ENCODE data around the gene THSD4. TPM values are rescaled to one million over a fixed set of nuclear protein-coding genes. Genes with fewer than 3 reads are reported as not detected.

THSD4 gene
- total RNA-seq, 2 experiments from 2014 or later, result not detected

DNA sequence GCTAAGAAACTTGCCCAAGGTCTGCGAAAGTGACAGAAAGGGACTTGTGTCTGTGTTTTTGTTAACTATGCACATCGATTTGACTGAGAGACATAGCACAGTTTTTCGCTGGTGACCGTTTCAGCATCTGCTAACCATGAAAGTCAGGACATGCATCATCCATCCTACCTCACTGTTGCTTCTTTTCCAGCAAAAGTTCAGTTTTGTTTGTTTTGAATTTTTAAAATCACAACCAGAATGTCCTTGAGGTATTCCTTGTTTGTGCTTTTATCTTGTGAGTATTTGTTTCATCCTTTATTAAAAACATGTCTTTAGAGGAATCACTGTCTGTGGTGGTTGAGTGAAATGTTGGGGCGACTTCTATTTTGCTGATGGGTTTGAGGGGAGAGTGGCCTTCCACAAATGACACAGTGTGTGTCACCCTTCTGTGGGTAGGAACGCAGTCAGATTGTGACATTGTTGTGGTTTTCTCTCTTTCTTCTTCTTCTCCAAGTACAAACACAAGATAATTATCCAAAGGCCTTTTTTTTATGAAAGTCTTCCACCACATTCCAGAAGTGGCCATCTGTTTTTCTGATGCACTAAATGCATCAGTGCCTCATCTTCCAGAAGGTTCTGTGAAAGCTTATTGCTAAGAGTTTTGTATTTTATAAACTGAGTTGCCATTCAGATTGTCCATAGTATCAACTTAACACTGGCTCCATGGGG is 480.7 kb downstream of the THSD4 start:
- Histone ChIP-seq H3K4me1 (ENCODE audit: insufficient read depth, low read length, poor library complexity, severe bottlenecking) (no peaks in the 10 kb centered on the region), H3K4me2 (ENCODE audit: low read length) (no peak overlapping the region), H3K9me2 (ENCODE audit: insufficient read depth, low read length) (no peaks in the 10 kb centered on the region), H3K4me3 (ENCODE audit: low read depth, low read length, poor library complexity, severe bottlenecking) (no peak overlapping the region), H2AFZ (ENCODE audit: low read length) (no peak overlapping the region), H3K27ac (ENCODE audit: low read depth, low read length, poor library complexity, severe bottlenecking) (no peak overlapping the region), H4K20me1 (ENCODE audit: insufficient read depth, low read length) (no peaks in the 10 kb centered on the region), H3K36me3 (ENCODE audit: insufficient read depth, low read length) (no peaks in the 10 kb centered on the region), H3K79me2 (ENCODE audit: insufficient read depth, low read depth, low read length) (no peaks in the 10 kb centered on the region), H3K9me3 (ENCODE audit: low read length) (no peaks in the 10 kb centered on the region)
- ChIA-PET POLR2A (interaction anchor here (0.6 kb wide), 1 partner anchor 97 kb away, joined by 3 read pairs; no protein-coding TSS in a partner anchor), CTCF (ENCODE audit: unreplicated experiment) (no interaction called here)
- intact Hi-C loops (cut with micrococcal nuclease; ENCODE audit: unreplicated experiment), result no loop called here
- BruUV-seq (replicated peaks), result no TSS peak
- DNase-seq (ENCODE audit: low spot score), result no peak
- TF ChIP-seq, protein P1, sequence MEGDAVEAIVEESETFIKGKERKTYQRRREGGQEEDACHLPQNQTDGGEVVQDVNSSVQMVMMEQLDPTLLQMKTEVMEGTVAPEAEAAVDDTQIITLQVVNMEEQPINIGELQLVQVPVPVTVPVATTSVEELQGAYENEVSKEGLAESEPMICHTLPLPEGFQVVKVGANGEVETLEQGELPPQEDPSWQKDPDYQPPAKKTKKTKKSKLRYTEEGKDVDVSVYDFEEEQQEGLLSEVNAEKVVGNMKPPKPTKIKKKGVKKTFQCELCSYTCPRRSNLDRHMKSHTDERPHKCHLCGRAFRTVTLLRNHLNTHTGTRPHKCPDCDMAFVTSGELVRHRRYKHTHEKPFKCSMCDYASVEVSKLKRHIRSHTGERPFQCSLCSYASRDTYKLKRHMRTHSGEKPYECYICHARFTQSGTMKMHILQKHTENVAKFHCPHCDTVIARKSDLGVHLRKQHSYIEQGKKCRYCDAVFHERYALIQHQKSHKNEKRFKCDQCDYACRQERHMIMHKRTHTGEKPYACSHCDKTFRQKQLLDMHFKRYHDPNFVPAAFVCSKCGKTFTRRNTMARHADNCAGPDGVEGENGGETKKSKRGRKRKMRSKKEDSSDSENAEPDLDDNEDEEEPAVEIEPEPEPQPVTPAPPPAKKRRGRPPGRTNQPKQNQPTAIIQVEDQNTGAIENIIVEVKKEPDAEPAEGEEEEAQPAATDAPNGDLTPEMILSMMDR (conservative IDR thresholded peaks at IDR 0.05; ENCODE audit: low read length), result no peak
- no peak for TF ChIP-seq EZH2phosphoT487 (IDR thresholded peaks at IDR 0.05; ENCODE audit: borderline replicate concordance, low read depth, low read length)

GRCh38 chr15:71596672-71597071 is 481.4 kb downstream of the THSD4 start:
- Histone ChIP-seq H3K4me3 (ENCODE audit: low read depth, low read length, poor library complexity, severe bottlenecking) (no peak overlapping the region), H3K79me2 (ENCODE audit: insufficient read depth, low read depth, low read length) (no peaks in the 10 kb centered on the region), H3K4me1 (ENCODE audit: insufficient read depth, low read length, poor library complexity, severe bottlenecking) (no peaks in the 10 kb centered on the region), H3K9me3 (ENCODE audit: low read length) (no peaks in the 10 kb centered on the region), H3K4me2 (ENCODE audit: low read length) (no peak overlapping the region), H3K36me3 (ENCODE audit: insufficient read depth, low read length) (no peaks in the 10 kb centered on the region), H2AFZ (ENCODE audit: low read length) (no peak overlapping the region), H4K20me1 (ENCODE audit: insufficient read depth, low read length) (no peaks in the 10 kb centered on the region), H3K27ac (ENCODE audit: low read depth, low read length, poor library complexity, severe bottlenecking) (no peak overlapping the region), H3K9me2 (ENCODE audit: insufficient read depth, low read length) (no peaks in the 10 kb centered on the region)
- ChIA-PET CTCF (ENCODE audit: unreplicated experiment) (no interaction called here), POLR2A (no interaction called here)
- intact Hi-C loops (cut with micrococcal nuclease; ENCODE audit: unreplicated experiment), result no loop called here
- no peak for DNase-seq (ENCODE audit: low spot score)
- BruUV-seq (replicated peaks), result no TSS peak
- TF ChIP-seq, protein P1 (conservative IDR thresholded peaks at IDR 0.05; ENCODE audit: low read length), result no peak
- TF ChIP-seq EZH2phosphoT487 (IDR thresholded peaks at IDR 0.05; ENCODE audit: borderline replicate concordance, low read depth, low read length), result no peak

DNA sequence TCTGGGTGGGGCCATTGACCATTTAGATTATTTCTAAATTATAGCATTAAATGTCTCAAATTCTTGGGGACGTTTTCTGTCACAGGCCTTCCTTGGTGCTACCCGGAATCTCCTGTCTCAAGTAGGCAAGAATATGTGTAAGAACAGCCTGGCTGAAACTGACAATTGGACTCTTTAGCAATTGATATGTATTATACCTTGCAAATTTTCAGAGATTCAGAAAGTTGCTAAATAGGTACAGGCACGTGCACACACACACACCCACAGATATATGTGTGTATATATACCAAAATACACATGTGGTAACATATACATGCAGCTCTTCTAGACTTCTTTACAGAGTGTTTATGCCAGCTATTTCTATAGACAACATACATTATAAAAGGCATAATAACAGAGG is 481.9 kb downstream of the THSD4 start:
- intact Hi-C loops (cut with micrococcal nuclease; ENCODE audit: unreplicated experiment), result no loop called here
- no peak overlapping the region for H3K27ac ChIP-seq (ENCODE audit: low read depth, low read length, poor library complexity, severe bottlenecking)
- H4K20me1 ChIP-seq (ENCODE audit: insufficient read depth, low read length), result no peaks in the 10 kb centered on the region
- H3K4me1 ChIP-seq (ENCODE audit: insufficient read depth, low read length, poor library complexity, severe bottlenecking), result no peaks in the 10 kb centered on the region
- BruUV-seq (replicated peaks), result no TSS peak
- no peak overlapping the region for H3K4me2 ChIP-seq (ENCODE audit: low read length)
- no peak for TF ChIP-seq EZH2phosphoT487 (IDR thresholded peaks at IDR 0.05; ENCODE audit: borderline replicate concordance, low read depth, low read length)
- TF ChIP-seq, protein P1 (conservative IDR thresholded peaks at IDR 0.05; ENCODE audit: low read length), result no peak
- no peak for DNase-seq (ENCODE audit: low spot score)
- H3K9me2 ChIP-seq (ENCODE audit: insufficient read depth, low read length), result no peaks in the 10 kb centered on the region
- no peak overlapping the region for H3K4me3 ChIP-seq (ENCODE audit: low read depth, low read length, poor library complexity, severe bottlenecking)
- no peak overlapping the region for H2AFZ ChIP-seq (ENCODE audit: low read length)
- ChIA-PET CTCF (ENCODE audit: unreplicated experiment) (no interaction called here), POLR2A (no interaction called here)
- H3K79me2 ChIP-seq (ENCODE audit: insufficient read depth, low read depth, low read length), result no peaks in the 10 kb centered on the region
- H3K36me3 ChIP-seq (ENCODE audit: insufficient read depth, low read length), result no peaks in the 10 kb centered on the region
- H3K9me3 ChIP-seq (ENCODE audit: low read length), result no peaks in the 10 kb centered on the region
